Kidney (tissue), 14 donors: ENCODE results near the gene L1CAM. TPM values are rescaled to one million over a fixed set of nuclear protein-coding genes. Genes with fewer than 3 reads are reported as not detected.

Experiments
- DNase-seq, 5 donors: peaks; one replicate each; pipeline ENCODE4 v3.0.0-alpha.2; 2013 to 2020
- FAIRE-seq: peaks from 2 replicates; lab custom pipeline; 2012; peaks lifted over from hg19 to GRCh38; lab: Jason Lieb, UNC
- H3K27ac ChIP-seq, 2 donors: one replicate each; pipeline ENCODE4 v1.7.0; 2013; ENCODE audit warnings: low read depth in 2 of 2, low read length in 2 of 2, inconsistent platforms in 1 of 2
- H3K27me3 ChIP-seq: one replicate; pipeline ENCODE4 v1.7.1; 2013; ENCODE audit warnings: low read length, inconsistent platforms; ENCODE audit not compliant: control insufficient read depth, insufficient read depth
- H3K36me3 ChIP-seq, 3 donors: one replicate each; pipeline versions ENCODE4 v1.7.0 to v1.7.1; 2013; ENCODE audit warnings: low read length in 3 of 3, control low read depth in 1 of 3, inconsistent platforms in 1 of 3; ENCODE audit not compliant: insufficient read depth in 3 of 3, control insufficient read depth in 2 of 3
- H3K4me1 ChIP-seq, 3 donors: one replicate each; pipeline versions ENCODE4 v1.7.0 to v1.7.1; 2013; ENCODE audit warnings: low read length in 3 of 3, inconsistent platforms in 1 of 3, low read depth in 1 of 3; ENCODE audit not compliant: control insufficient read depth in 2 of 3, insufficient read depth in 2 of 3
- H3K4me3 ChIP-seq, 3 donors: one replicate each; pipeline versions ENCODE4 v1.7.0 to v1.8.1; 2013; ENCODE audit warnings: low read length in 3 of 3, control low read depth in 1 of 3, inconsistent platforms in 1 of 3
- H3K9ac ChIP-seq, 3 donors: one replicate each; pipeline versions ENCODE4 v1.7.0 to v1.7.1; 2013; ENCODE audit warnings: low read length in 3 of 3, control low read depth in 1 of 3, inconsistent platforms in 1 of 3
- H3K9me3 ChIP-seq, 3 donors: one replicate each; pipeline versions ENCODE4 v1.7.0 to v1.7.1; 2013; ENCODE audit warnings: low read length in 3 of 3, control low read depth in 1 of 3, inconsistent platforms in 1 of 3; ENCODE audit not compliant: control insufficient read depth in 2 of 3, insufficient read depth in 1 of 3
- intact Hi-C: fragments of 100-400 bp; cut with DNase I; formaldehyde crosslinking; loops from one replicate; pipeline ENCODE4 v1.11.1; 2022
- polyA plus RNA-seq: library from polyadenylated mRNA; stranded (reverse); fragments of 350-450 nt; fragmentation: Illumina TruSeq; extraction: RNeasy Lipid Tissue Mini Kit (QIAGEN cat#74804); gene quantifications from one replicate; pipeline ENCODE4 v1.2.3, GENCODE V29; 2014; ENCODE audit warnings: low read depth, low replicate concordance; ENCODE audit not compliant: insufficient read depth
- total RNA-seq: library from RNA; stranded (reverse); fragmentation: NEBNext Ultra II Directional; extraction: Animal tissue kit (Norgen Biotek cat#: 25700); gene quantifications from one replicate; pipeline ENCODE4 v1.2.1, GENCODE V29; 2021
- TF ChIP-seq, protein P1 (sequence below): IDR thresholded peaks from 3 replicates; pipeline ENCODE4 v1.5.1; 2012; ENCODE audit warnings: mild to moderate bottlenecking, moderate library complexity, borderline replicate concordance; ENCODE audit not compliant: insufficient read depth; ENCODE audit errors: extremely low read depth
- donor health status: control.
- donor health status: control.
- donor health status: control.
- donor health status: control.
- donor health status: control.
- donor health status: DM: yes; HTN: yes; CAD: no.
- donor health status: Normal renal cell carcinoma (clear cell type).

L1CAM gene
- total and polyA plus RNA-seq, 2 donors from 2014 or later = 26.1 to 71.9 TPM

DNA sequence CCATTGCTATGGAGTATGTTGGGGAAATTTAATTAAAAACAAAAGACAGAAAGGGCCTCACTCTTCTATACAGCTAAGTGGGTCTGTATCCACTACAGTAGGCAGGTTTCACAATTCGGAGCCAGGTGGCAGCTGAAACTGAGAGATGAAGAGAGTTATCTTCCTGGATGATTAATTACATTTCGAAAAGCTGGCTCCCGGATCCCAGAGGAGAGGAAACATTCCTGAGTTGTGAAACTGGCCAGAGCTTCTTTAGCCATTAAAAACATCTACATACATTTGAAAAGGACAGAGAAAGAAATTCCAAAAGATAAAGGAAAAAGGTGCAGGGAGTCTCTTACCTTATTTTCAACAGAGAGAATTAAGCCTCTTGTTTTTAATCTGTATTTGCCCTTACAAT is 40.1 kb downstream of the L1CAM start:
- FAIRE-seq (no peak), DNase-seq (no peak)
- intact Hi-C loops = no loop called here
- Histone ChIP-seq H3K36me3 (no peaks in the 10 kb centered on the region), H3K4me3 (no peak overlapping the region), H3K4me1 (no peaks in the 10 kb centered on the region), H3K9ac (no peak overlapping the region), H3K27ac (no peak overlapping the region), H3K27me3 (no peaks in the 10 kb centered on the region), H3K9me3 (no peaks in the 10 kb centered on the region)
- TF ChIP-seq, protein P1, sequence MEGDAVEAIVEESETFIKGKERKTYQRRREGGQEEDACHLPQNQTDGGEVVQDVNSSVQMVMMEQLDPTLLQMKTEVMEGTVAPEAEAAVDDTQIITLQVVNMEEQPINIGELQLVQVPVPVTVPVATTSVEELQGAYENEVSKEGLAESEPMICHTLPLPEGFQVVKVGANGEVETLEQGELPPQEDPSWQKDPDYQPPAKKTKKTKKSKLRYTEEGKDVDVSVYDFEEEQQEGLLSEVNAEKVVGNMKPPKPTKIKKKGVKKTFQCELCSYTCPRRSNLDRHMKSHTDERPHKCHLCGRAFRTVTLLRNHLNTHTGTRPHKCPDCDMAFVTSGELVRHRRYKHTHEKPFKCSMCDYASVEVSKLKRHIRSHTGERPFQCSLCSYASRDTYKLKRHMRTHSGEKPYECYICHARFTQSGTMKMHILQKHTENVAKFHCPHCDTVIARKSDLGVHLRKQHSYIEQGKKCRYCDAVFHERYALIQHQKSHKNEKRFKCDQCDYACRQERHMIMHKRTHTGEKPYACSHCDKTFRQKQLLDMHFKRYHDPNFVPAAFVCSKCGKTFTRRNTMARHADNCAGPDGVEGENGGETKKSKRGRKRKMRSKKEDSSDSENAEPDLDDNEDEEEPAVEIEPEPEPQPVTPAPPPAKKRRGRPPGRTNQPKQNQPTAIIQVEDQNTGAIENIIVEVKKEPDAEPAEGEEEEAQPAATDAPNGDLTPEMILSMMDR = no peak

DNA sequence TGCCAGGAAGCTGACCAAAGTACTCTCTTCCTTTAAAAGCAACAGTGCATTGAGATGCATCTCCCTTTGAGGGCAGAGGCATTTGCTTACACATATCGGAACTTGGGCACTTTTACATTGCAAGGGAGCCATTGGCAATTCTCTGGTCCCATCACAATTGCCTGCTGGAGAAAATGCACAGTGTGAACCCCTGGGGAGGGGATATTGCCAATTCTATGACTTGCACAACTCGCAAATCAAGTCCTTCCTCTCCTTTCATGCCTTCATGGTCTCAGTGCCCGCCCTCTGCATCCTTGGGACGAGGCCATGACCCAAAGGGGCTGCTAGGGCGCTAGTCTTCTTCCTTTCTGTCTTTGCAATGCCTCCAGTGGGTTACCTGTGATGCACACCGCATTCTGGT is 40.8 kb downstream of the L1CAM start:
- Histone ChIP-seq H3K27me3 (no peaks in the 10 kb centered on the region), H3K4me3 (no peak overlapping the region), H3K9ac (no peak overlapping the region), H3K36me3 (no peaks in the 10 kb centered on the region), H3K9me3 (no peaks in the 10 kb centered on the region), H3K27ac (no peak overlapping the region), H3K4me1 (no peaks in the 10 kb centered on the region)
- TF ChIP-seq, protein P1 = no peak
- no peak for FAIRE-seq
- no peak for DNase-seq
- intact Hi-C loops = no loop called here

DNA sequence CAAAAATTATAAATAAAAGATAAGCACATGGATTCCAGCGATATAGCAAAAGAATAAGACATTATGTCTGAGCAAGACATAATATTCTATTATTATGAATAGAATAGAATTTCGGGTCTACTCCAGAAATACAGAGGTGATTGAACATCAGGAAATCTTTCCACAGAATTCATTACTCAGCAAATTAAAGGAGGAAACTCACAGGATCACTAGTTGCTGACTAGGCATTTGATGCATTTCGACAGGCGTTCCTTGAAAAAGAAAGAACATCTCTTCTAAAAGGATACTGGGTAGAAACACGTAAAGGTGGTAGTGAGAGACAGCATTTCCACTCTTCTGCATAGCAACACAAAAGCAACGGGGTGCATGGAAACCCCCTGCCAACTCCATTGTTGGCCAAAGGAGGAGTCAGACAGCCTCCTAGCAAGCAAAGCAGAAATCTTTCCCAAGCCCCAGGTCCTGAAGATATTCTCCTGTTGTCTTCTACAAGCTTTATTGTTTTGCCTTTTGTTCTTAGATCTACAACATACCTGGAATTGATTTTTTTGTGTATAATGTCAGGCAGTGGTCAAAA is 41.4 kb downstream of the L1CAM start:
- no peaks in the 10 kb centered on the region for H3K36me3 ChIP-seq

More for the DNA sequence above, 41.4 kb downstream of the L1CAM start:
- intact Hi-C loops = no loop called here
- FAIRE-seq (no peak), DNase-seq (no peak)
- TF ChIP-seq, protein P1 = no peak
- Histone ChIP-seq H3K9ac (no peak overlapping the region), H3K27me3 (no peaks in the 10 kb centered on the region), H3K4me3 (no peak overlapping the region), H3K4me1 (no peaks in the 10 kb centered on the region), H3K27ac (no peak overlapping the region), H3K9me3 (no peaks in the 10 kb centered on the region)
